HepG2 (cell line): Measurements from ENCODE around the gene FAM124A.

ENCODE experiments used
- AKAP8 ChIP-seq: sonication (generic); formaldehyde crosslinking; IDR thresholded peaks from 2 replicates; pipeline ENCODE4 v1.5.1; 2020; ENCODE audit warnings: mild to moderate bottlenecking, missing genetic modification reagents
- EHMT2 ChIP-seq: fragments of 200-600 bp; sonication (generic); IDR thresholded peaks from 2 replicates; pipeline ENCODE4 v1.7.0; 2017; ENCODE audit warnings: antibody characterized with exemption, low read depth, low read length, borderline replicate concordance
- JUND ChIP-seq: sonication (generic); formaldehyde crosslinking; IDR thresholded peaks from 2 replicates; pipeline ENCODE4 v1.8.0; 2022; ENCODE audit warnings: mild to moderate bottlenecking, missing genetic modification reagents
- POLR2A ChIP-seq, 2 experiments: IDR thresholded peaks; 2 replicates each; pipeline ENCODE4 v1.6.1; 2011; ENCODE audit warnings: low read depth in 2 of 2, low read length in 2 of 2, mild to moderate bottlenecking in 1 of 2, moderate library complexity in 1 of 2; ENCODE audit not compliant: insufficient read depth in 1 of 2
- TCF7 ChIP-seq: sonication (generic); IDR thresholded peaks from 2 replicates; pipeline ENCODE4 v1.6.1; 2016; ENCODE audit warnings: antibody characterized with exemption, low read depth
- ZBTB7A ChIP-seq: sonication (generic); formaldehyde crosslinking; IDR thresholded peaks from 2 replicates; pipeline ENCODE4 v1.8.0; 2022; ENCODE audit warnings: mild to moderate bottlenecking, missing genetic modification reagents
- ZKSCAN1 ChIP-seq: fragments of 150-350 bp; IDR thresholded peaks from 2 replicates; pipeline ENCODE4 v1.6.1; 2014; ENCODE audit warnings: low read length
- ZNF256 ChIP-seq: sonication (generic); formaldehyde crosslinking; conservative IDR thresholded peaks from 2 replicates; pipeline ENCODE4 v1.4.0; 2020; ENCODE audit warnings: missing genetic modification reagents
- ZNF777 ChIP-seq: sonication (generic); formaldehyde crosslinking; IDR thresholded peaks from 2 replicates; pipeline ENCODE4 v1.4.0; 2020; ENCODE audit warnings: missing genetic modification reagents
- ZZZ3 ChIP-seq: sonication (generic); formaldehyde crosslinking; IDR thresholded peaks from 2 replicates; pipeline ENCODE4 v1.4.0; 2020; ENCODE audit warnings: missing genetic modification reagents, mild to moderate bottlenecking, borderline replicate concordance
- TF ChIP-seq, protein P1 (sequence below): sonication (generic); formaldehyde crosslinking; IDR thresholded peaks from 2 replicates; pipeline ENCODE4 v1.5.0; 2020; ENCODE audit warnings: mild to moderate bottlenecking, missing genetic modification reagents, moderate library complexity
- TF ChIP-seq, protein P2 (sequence below): sonication (generic); formaldehyde crosslinking; IDR thresholded peaks from 2 replicates; pipeline ENCODE4 v1.5.0; 2020; ENCODE audit warnings: missing genetic modification reagents
- TF ChIP-seq, protein P3 (sequence below): IDR thresholded peaks from 2 replicates; pipeline ENCODE4 v1.6.1; 2012; ENCODE audit warnings: low read length, improper control_type of control experiment
- TF ChIP-seq, protein P4 (sequence below): IDR thresholded peaks from 2 replicates; pipeline ENCODE4 v1.6.1; 2012; ENCODE audit warnings: inconsistent platforms

DNA sequence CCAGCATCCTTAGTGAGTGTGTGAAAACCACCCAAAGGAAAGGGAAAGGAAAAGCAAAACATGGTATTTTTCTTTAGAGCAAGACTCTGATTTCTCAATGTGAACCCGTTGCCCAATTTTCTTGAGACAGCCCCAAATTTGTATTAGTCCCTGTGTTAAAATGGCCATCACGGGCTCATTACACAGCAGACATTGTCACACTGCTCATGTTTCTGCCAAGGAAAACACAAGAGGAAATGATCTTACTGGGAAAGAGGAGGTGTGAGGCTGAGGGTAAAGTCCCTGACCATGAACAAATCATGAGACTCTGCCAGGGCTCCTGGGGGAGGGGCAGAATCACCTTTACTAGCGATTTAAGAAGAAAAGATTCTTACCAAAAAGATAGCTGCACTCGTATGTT is 54.4 kb downstream of the FAM124A start:
- TF ChIP-seq TCF7 (no peak), ZNF256 (CRISPR knock-in tag) (no peak), POLR2A (IDR thresholded peaks at IDR 0.05; ENCODE audit: insufficient read depth in 1 of 2, low read depth in 2 of 2, low read length in 2 of 2) (no peak), EHMT2 (no peak), ZZZ3 (CRISPR knock-in tag) (no peak), AKAP8 (CRISPR knock-in tag) (no peak), JUND (CRISPR knock-in tag) (no peak), ZBTB7A (no peak), ZKSCAN1 (no peak), ZNF777 (CRISPR knock-in tag) (no peak)
- TF ChIP-seq, protein P1, sequence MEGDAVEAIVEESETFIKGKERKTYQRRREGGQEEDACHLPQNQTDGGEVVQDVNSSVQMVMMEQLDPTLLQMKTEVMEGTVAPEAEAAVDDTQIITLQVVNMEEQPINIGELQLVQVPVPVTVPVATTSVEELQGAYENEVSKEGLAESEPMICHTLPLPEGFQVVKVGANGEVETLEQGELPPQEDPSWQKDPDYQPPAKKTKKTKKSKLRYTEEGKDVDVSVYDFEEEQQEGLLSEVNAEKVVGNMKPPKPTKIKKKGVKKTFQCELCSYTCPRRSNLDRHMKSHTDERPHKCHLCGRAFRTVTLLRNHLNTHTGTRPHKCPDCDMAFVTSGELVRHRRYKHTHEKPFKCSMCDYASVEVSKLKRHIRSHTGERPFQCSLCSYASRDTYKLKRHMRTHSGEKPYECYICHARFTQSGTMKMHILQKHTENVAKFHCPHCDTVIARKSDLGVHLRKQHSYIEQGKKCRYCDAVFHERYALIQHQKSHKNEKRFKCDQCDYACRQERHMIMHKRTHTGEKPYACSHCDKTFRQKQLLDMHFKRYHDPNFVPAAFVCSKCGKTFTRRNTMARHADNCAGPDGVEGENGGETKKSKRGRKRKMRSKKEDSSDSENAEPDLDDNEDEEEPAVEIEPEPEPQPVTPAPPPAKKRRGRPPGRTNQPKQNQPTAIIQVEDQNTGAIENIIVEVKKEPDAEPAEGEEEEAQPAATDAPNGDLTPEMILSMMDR (CRISPR knock-in tag), result no peak
- TF ChIP-seq, protein P2, sequence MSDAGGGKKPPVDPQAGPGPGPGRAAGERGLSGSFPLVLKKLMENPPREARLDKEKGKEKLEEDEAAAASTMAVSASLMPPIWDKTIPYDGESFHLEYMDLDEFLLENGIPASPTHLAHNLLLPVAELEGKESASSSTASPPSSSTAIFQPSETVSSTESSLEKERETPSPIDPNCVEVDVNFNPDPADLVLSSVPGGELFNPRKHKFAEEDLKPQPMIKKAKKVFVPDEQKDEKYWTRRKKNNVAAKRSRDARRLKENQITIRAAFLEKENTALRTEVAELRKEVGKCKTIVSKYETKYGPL (CRISPR knock-in tag), result no peak
- TF ChIP-seq, protein P3, sequence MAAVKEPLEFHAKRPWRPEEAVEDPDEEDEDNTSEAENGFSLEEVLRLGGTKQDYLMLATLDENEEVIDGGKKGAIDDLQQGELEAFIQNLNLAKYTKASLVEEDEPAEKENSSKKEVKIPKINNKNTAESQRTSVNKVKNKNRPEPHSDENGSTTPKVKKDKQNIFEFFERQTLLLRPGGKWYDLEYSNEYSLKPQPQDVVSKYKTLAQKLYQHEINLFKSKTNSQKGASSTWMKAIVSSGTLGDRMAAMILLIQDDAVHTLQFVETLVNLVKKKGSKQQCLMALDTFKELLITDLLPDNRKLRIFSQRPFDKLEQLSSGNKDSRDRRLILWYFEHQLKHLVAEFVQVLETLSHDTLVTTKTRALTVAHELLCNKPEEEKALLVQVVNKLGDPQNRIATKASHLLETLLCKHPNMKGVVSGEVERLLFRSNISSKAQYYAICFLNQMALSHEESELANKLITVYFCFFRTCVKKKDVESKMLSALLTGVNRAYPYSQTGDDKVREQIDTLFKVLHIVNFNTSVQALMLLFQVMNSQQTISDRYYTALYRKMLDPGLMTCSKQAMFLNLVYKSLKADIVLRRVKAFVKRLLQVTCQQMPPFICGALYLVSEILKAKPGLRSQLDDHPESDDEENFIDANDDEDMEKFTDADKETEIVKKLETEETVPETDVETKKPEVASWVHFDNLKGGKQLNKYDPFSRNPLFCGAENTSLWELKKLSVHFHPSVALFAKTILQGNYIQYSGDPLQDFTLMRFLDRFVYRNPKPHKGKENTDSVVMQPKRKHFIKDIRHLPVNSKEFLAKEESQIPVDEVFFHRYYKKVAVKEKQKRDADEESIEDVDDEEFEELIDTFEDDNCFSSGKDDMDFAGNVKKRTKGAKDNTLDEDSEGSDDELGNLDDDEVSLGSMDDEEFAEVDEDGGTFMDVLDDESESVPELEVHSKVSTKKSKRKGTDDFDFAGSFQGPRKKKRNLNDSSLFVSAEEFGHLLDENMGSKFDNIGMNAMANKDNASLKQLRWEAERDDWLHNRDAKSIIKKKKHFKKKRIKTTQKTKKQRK, result no peak
- TF ChIP-seq, protein P4, sequence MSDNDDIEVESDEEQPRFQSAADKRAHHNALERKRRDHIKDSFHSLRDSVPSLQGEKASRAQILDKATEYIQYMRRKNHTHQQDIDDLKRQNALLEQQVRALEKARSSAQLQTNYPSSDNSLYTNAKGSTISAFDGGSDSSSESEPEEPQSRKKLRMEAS, result no peak
